ENCODE measurements around the gene SNORC. TPM values are rescaled to one million over a fixed set of nuclear protein-coding genes. Genes with fewer than 3 reads are reported as not detected.

The SNORC gene
- total and polyA plus RNA-seq, 4 donors = 0.63 to 2.1 (median 1.3) TPM

- Histone ChIP-seq H3K4me3 (no peak overlapping the region), H3K27ac (ENCODE audit: low read depth in 1 of 2, low read length in 1 of 2) (no peak overlapping the region), H3K4me1 (ENCODE audit: control insufficient read depth in 5 of 5, insufficient read depth in 5 of 5, low read length in 5 of 5) (peaks cover 0 to 3% (median 0%) of the 10 kb centered on the region in 5 donors), H3K27me3 (ENCODE audit: control insufficient read depth in 3 of 3, insufficient read depth in 3 of 3, low read length in 2 of 3) (peaks cover 0 to 6% (median 0%) of the 10 kb centered on the region in 3 donors), H3K9ac (ENCODE audit: insufficient read depth in 1 of 2, low read length in 2 of 2) (no peak overlapping the region), H3K9me3 (ENCODE audit: control insufficient read depth in 4 of 4, insufficient read depth in 3 of 4, low read length in 3 of 4) (no peaks in the 10 kb centered on the region), H3K36me3 (ENCODE audit: control insufficient read depth in 4 of 4, insufficient read depth in 4 of 4, low read length in 4 of 4) (no peaks in the 10 kb centered on the region)
- 86 to 89% methylated on average over 5 of the region's 5 CpGs for WGBS, 2 donors
- TF ChIP-seq CTCF (IDR thresholded peaks at IDR 0.05; ENCODE audit: control extremely low read depth, extremely low read depth) = no peak
- no peak for ATAC-seq (ENCODE audit: insufficient read depth, low FRiP score)
- DNase-seq = no peak
These were observed 19.9 kb downstream of the SNORC start for GRCh38 chr2:232889876-232890401.

- H3K9me3 ChIP-seq (ENCODE audit: control insufficient read depth in 4 of 4, insufficient read depth in 3 of 4, low read length in 3 of 4) = no peaks in the 10 kb centered on the region
- WGBS, 2 donors = 80 to 91% methylated on average over 11 of the region's 11 CpGs
- ATAC-seq (ENCODE audit: insufficient read depth, low FRiP score) (no peak), DNase-seq (no peak)
- no peaks in the 10 kb centered on the region for H3K36me3 ChIP-seq (ENCODE audit: control insufficient read depth in 4 of 4, insufficient read depth in 4 of 4, low read length in 4 of 4)
- H3K27me3 ChIP-seq (ENCODE audit: control insufficient read depth in 3 of 3, insufficient read depth in 3 of 3, low read length in 2 of 3) = peaks cover 0 to 6% (median 0%) of the 10 kb centered on the region in 3 donors
- H3K4me3 ChIP-seq = no peak overlapping the region
- TF ChIP-seq CTCF (IDR thresholded peaks at IDR 0.05; ENCODE audit: control extremely low read depth, extremely low read depth) = no peak
- H3K9ac ChIP-seq (ENCODE audit: insufficient read depth in 1 of 2, low read length in 2 of 2) = no peak overlapping the region
- peaks cover 0 to 3% (median 0%) of the 10 kb centered on the region in 5 donors for H3K4me1 ChIP-seq (ENCODE audit: control insufficient read depth in 5 of 5, insufficient read depth in 5 of 5, low read length in 5 of 5)
- no peak overlapping the region for H3K27ac ChIP-seq (ENCODE audit: low read depth in 1 of 2, low read length in 1 of 2)
These were observed 20.5 kb downstream of the SNORC start for GRCh38 chr2:232890536-232890895.

- no peak overlapping the region for H3K27ac ChIP-seq (ENCODE audit: low read depth in 1 of 2, low read length in 1 of 2)
- H3K9ac ChIP-seq (ENCODE audit: insufficient read depth in 1 of 2, low read length in 2 of 2) = no peak overlapping the region
- peaks cover 0 to 6% (median 0%) of the 10 kb centered on the region in 3 donors for H3K27me3 ChIP-seq (ENCODE audit: control insufficient read depth in 3 of 3, insufficient read depth in 3 of 3, low read length in 2 of 3)
- no peaks in the 10 kb centered on the region for H3K9me3 ChIP-seq (ENCODE audit: control insufficient read depth in 4 of 4, insufficient read depth in 3 of 4, low read length in 3 of 4)
- 34 to 43% methylated on average over 23 of the region's 23 CpGs for WGBS, 2 donors
- H3K36me3 ChIP-seq (ENCODE audit: control insufficient read depth in 4 of 4, insufficient read depth in 4 of 4, low read length in 4 of 4) = no peaks in the 10 kb centered on the region
- no peak for TF ChIP-seq CTCF (IDR thresholded peaks at IDR 0.05; ENCODE audit: control extremely low read depth, extremely low read depth)
- ATAC-seq (ENCODE audit: insufficient read depth, low FRiP score) = peak; percentile 24
- DNase-seq = peak; percentile 19 to 40 (median 35)
- H3K4me3 ChIP-seq = no peak overlapping the region
- H3K4me1 ChIP-seq (ENCODE audit: control insufficient read depth in 5 of 5, insufficient read depth in 5 of 5, low read length in 5 of 5) = peaks cover 0 to 3% (median 0%) of the 10 kb centered on the region in 5 donors
These were observed 21.0 kb downstream of the SNORC start for GRCh38 chr2:232890896-232891601.
